GM21723 (cell line): Measurements from ENCODE around the gene PPP2R5E.
"Not testable (repeated sequence)": the region's sequence is repeated elsewhere in the genome, so short reads cannot be mapped to it uniquely, and the experiment has no call there.

ENCODE experiments used
- ATAC-seq: cut with Tn5 transposase; IDR thresholded peaks from one replicate; pipeline ENCODE4 v1.9.1; 2021; ENCODE audit warnings: mild to moderate bottlenecking, moderate library complexity; ENCODE audit not compliant: unreplicated experiment

Gene PPP2R5E

GRCh38 chr14:63523735-63524426, 19.3 kb downstream of the PPP2R5E start:
- ATAC-seq: no peak

GRCh38 chr14:63522511-63522910, 20.7 kb downstream of the PPP2R5E start:
- ATAC-seq: not testable (repeated sequence)

- ATAC-seq: no peak
These were observed 25.8 kb downstream of the PPP2R5E start for GRCh38 chr14:63517354-63517753.

- no peak for ATAC-seq
These were observed 27.9 kb downstream of the PPP2R5E start for GRCh38 chr14:63515240-63515639.

- ATAC-seq: no peak
These were observed 29.4 kb downstream of the PPP2R5E start for GRCh38 chr14:63513756-63514155.

GRCh38 chr14:63512861-63513260, 30.3 kb downstream of the PPP2R5E start:
- ATAC-seq: no peak

GRCh38 chr14:63510538-63510937, 32.6 kb downstream of the PPP2R5E start:
- peak; percentile 77 for ATAC-seq

- ATAC-seq: no peak
These were observed 35.1 kb downstream of the PPP2R5E start for GRCh38 chr14:63508033-63508432.

GRCh38 chr14:63504648-63505047, 38.5 kb downstream of the PPP2R5E start:
- no peak for ATAC-seq

GRCh38 chr14:63501429-63501828, 41.7 kb downstream of the PPP2R5E start:
- no peak for ATAC-seq

- ATAC-seq: no peak
These were observed 43.4 kb downstream of the PPP2R5E start for GRCh38 chr14:63499701-63500250.

- no peak for ATAC-seq
These were observed 46.3 kb downstream of the PPP2R5E start for GRCh38 chr14:63496837-63497400.

GRCh38 chr14:63493246-63493645, 49.9 kb downstream of the PPP2R5E start:
- ATAC-seq: no peak

GRCh38 chr14:63492391-63492790, 50.8 kb downstream of the PPP2R5E start:
- no peak for ATAC-seq

GRCh38 chr14:63487724-63488123, 55.5 kb downstream of the PPP2R5E start:
- ATAC-seq: no peak

GRCh38 chr14:63486738-63487137, 56.4 kb downstream of the PPP2R5E start:
- no peak for ATAC-seq

- no peak for ATAC-seq
These were observed 59.9 kb downstream of the PPP2R5E start for GRCh38 chr14:63483315-63483714.

- ATAC-seq: no peak
These were observed 62.6 kb downstream of the PPP2R5E start for GRCh38 chr14:63480599-63480998.

- peak; percentile 55 for ATAC-seq
These were observed 64.7 kb downstream of the PPP2R5E start for GRCh38 chr14:63478437-63478852.

GRCh38 chr14:63478010-63478409, 65.2 kb downstream of the PPP2R5E start:
- peak; percentile 87 for ATAC-seq

- ATAC-seq: no peak
These were observed 65.6 kb downstream of the PPP2R5E start for GRCh38 chr14:63477556-63477955.

GRCh38 chr14:63475761-63476160, 67.4 kb downstream of the PPP2R5E start:
- ATAC-seq: no peak
